Transverse colon (tissue), 4 donors: Measurements from ENCODE around the gene BPIFB3. TPM values are rescaled to one million over a fixed set of nuclear protein-coding genes. Genes with fewer than 3 reads are reported as not detected.
"Not testable (repeated sequence)": the region's sequence is repeated elsewhere in the genome, so short reads cannot be mapped to it uniquely, and the experiment has no call there.

ENCODE experiments used
- DNase-seq: peaks from one replicate; pipeline ENCODE4 v3.0.0-alpha.2; 2019
- H3K27ac ChIP-seq, 4 donors: fragments of 200-600 bp; sonication (generic); 2 replicates each; pipeline ENCODE4 v1.5.1; 2016 to 2018; ENCODE audit warnings: inconsistent platforms in 4 of 4
- H3K27me3 ChIP-seq: fragments of 200-600 bp; sonication (generic); 2 replicates; pipeline ENCODE4 v1.5.1; 2017; ENCODE audit warnings: inconsistent platforms
- H3K36me3 ChIP-seq, 4 donors: fragments of 200-600 bp; sonication (generic); 2 replicates each; pipeline ENCODE4 v1.5.1; 2017 to 2019; ENCODE audit warnings: inconsistent platforms in 4 of 4
- H3K4me1 ChIP-seq, 4 donors: fragments of 200-600 bp; sonication (generic); 2 replicates each; pipeline ENCODE4 v1.5.1; 2017 to 2020; ENCODE audit warnings: inconsistent platforms in 4 of 4
- H3K4me3 ChIP-seq, 4 donors: fragments of 200-600 bp; sonication (generic); 1 replicate in 1 of 4; 2 replicates in 3 of 4; pipeline versions ENCODE4 v1.5.1 to v1.6.1; 2017 to 2019; ENCODE audit warnings: inconsistent platforms in 4 of 4
- H3K9me3 ChIP-seq, 2 donors: fragments of 200-600 bp; sonication (generic); 2 replicates each; pipeline ENCODE4 v1.5.1; 2017 to 2019; ENCODE audit warnings: inconsistent platforms in 2 of 2
- EP300 ChIP-seq: sonication (generic); formaldehyde crosslinking; IDR thresholded peaks from one replicate; pipeline ENCODE4 v1.6.1; 2017; ENCODE audit warnings: antibody characterized with exemption, low read depth
- POLR2A ChIP-seq: fragments of 450-650 bp; IDR thresholded peaks from one replicate; pipeline ENCODE4 v1.6.1; 2016; ENCODE audit warnings: antibody characterized with exemption, mild to moderate bottlenecking, moderate library complexity
- POLR2AphosphoS5 ChIP-seq, 3 donors: sonication (generic); formaldehyde crosslinking; IDR thresholded peaks; one replicate each; pipeline ENCODE4 v1.6.1; 2016; ENCODE audit warnings: antibody characterized with exemption in 3 of 3
- WGBS, 2 donors: methylation state at CpG; one replicate each; pipeline ENCODE4 v1.1.5; 2018; ENCODE audit warnings: low coverage in 1 of 2; 5-methylcytosine and 5-hydroxymethylcytosine counted together
- in situ Hi-C, 4 donors: fragments of 200-750 bp; cut with MboI; loops; one replicate each; pipeline versions ENCODE4 v1.15.0 to v1.15.1; 2017; ENCODE audit warnings: low sequenced_read_pairs in 3 of 4, low pct_ligation_motif_present in 1 of 4, low pct_unique_long_range_greater_than_20kb in 1 of 4
- intact Hi-C: fragments of 100-400 bp; cut with DNase I; formaldehyde crosslinking; loops from one replicate; pipeline ENCODE4 v1.15.1; 2023; ENCODE audit warnings: low total_unique reads
- total RNA-seq, 4 donors: library from RNA; depleted of rRNA; stranded (reverse); fragments of >200 nt; gene quantifications; one replicate each; pipeline ENCODE4 v1.1.0, GENCODE V29; 2016
- TF ChIP-seq, protein P1 (sequence below), 5 experiments: fragments of 200-600 bp in 3 of 5; fragments of 450-650 bp in 2 of 5; sonication (generic) in 3 of 5; IDR thresholded peaks; 1 replicate in 2 of 5; 2 replicates in 3 of 5; pipeline ENCODE4 v1.5.1; 2016 to 2017; ENCODE audit warnings: antibody characterized with exemption in 5 of 5, inconsistent platforms in 3 of 5, mild to moderate bottlenecking in 2 of 5, moderate library complexity in 1 of 5

Gene BPIFB3
- total RNA-seq, 4 donors from 2014 or later, result not detected

DNA sequence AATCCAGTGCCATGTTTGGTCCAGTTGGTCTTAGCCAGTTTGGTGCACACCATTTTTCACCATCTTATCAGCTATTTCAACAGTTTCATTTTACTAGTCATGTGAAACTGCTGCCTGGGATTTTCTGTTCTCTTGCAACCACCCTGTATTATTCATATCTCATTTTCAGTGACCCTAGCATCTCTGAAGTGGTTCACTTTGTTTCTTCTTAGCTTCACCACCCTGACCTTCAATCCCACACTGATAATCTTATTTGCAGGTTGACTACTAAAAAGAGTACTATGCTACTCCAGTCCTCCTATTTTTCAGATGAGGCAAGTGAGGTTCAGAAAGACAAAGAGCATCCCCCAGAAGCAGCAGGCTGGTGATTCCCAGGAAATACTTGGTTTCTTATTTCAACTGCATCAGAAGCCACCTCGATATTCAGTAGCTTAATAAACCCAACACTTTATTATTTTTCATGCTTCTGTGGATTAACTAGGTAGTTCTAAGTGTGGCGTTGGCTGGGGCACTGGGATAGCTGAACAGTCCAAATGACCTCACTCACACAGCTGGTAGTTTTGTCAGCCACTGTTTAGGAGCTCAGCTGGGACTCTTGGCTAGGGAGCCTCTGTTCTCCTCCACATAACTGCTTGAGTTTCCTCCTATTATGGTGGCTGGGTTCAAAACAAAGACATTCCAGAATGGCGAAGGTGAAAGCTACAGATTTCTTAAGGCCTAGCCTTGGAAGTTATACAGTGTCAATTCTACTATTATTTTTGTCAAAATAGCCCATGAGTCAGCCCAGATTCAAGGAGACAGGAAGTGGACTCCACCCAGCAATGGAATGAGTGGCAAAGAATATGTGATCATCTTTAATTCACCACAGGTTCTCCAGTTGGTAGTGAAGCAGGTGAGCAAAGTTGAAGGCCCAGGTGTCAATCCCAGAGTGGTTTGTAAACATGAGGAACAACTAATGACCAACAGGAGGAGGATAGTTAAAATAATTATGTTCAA is 66.3 kb downstream of the BPIFB3 start:
- TF ChIP-seq POLR2AphosphoS5 (IDR thresholded peaks at IDR 0.05), result no peak
- TF ChIP-seq POLR2A, result no peak
- TF ChIP-seq, protein P1, sequence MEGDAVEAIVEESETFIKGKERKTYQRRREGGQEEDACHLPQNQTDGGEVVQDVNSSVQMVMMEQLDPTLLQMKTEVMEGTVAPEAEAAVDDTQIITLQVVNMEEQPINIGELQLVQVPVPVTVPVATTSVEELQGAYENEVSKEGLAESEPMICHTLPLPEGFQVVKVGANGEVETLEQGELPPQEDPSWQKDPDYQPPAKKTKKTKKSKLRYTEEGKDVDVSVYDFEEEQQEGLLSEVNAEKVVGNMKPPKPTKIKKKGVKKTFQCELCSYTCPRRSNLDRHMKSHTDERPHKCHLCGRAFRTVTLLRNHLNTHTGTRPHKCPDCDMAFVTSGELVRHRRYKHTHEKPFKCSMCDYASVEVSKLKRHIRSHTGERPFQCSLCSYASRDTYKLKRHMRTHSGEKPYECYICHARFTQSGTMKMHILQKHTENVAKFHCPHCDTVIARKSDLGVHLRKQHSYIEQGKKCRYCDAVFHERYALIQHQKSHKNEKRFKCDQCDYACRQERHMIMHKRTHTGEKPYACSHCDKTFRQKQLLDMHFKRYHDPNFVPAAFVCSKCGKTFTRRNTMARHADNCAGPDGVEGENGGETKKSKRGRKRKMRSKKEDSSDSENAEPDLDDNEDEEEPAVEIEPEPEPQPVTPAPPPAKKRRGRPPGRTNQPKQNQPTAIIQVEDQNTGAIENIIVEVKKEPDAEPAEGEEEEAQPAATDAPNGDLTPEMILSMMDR (IDR thresholded peaks at IDR 0.05), result no peak
- TF ChIP-seq EP300, result no peak
- DNase-seq, result no peak
- 50 to 76% methylated on average over 1 to 3 of the region's 3 CpGs for WGBS, 2 donors
- no peak overlapping the region for H3K27ac ChIP-seq
- in situ Hi-C loops, result no loop called here
- intact Hi-C loops, result no loop called here
- no peaks in the 10 kb centered on the region for H3K4me1 ChIP-seq
- H3K36me3 ChIP-seq, result no peaks in the 10 kb centered on the region
- H3K27me3 ChIP-seq, result no peaks in the 10 kb centered on the region
- no peak overlapping the region for H3K4me3 ChIP-seq
- H3K9me3 ChIP-seq, result no peaks in the 10 kb centered on the region

GRCh38 chr20:33120934-33121333 is 67.2 kb downstream of the BPIFB3 start:
- H3K36me3 ChIP-seq, result no peaks in the 10 kb centered on the region
- no peaks in the 10 kb centered on the region for H3K9me3 ChIP-seq
- in situ Hi-C loops, result no loop called here
- H3K4me1 ChIP-seq, result no peaks in the 10 kb centered on the region
- intact Hi-C loops, result no loop called here
- no peak for DNase-seq
- no peak overlapping the region for H3K4me3 ChIP-seq
- TF ChIP-seq EP300 (no peak), POLR2AphosphoS5 (IDR thresholded peaks at IDR 0.05) (no peak), POLR2A (no peak)
- TF ChIP-seq, protein P1 (IDR thresholded peaks at IDR 0.05), result no peak
- WGBS, 2 donors, result 71 to 95% methylated on average over 1 to 3 of the region's 3 CpGs
- no peaks in the 10 kb centered on the region for H3K27me3 ChIP-seq
- H3K27ac ChIP-seq, result no peak overlapping the region

DNA sequence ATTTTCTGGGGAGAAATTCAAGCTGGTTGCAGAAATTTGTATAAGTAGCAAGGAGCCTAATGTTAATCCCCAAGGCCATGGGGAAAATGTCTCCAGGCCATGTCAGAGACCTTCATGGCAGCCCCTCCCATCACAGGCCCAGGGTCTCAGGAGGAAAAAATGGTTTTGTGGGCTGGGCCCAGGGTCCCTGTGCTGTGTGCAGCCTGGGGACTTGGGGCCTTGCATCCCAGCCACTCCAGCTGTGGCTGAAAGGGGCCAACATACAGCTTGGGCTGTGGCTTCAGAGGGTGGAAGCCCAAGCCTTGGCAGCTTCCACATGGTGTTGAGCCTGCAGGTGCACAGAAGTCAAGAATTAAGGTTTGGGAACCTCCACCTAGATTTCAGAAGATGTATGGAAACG is 68.6 kb downstream of the BPIFB3 start:
- H3K36me3 ChIP-seq, intact Hi-C loops, H3K9me3 ChIP-seq, H3K27ac ChIP-seq, DNase-seq, in situ Hi-C loops, H3K4me3 ChIP-seq, H3K27me3 ChIP-seq, H3K4me1 ChIP-seq: not testable (repeated sequence)
- 33% methylated on average over 1 of the region's 1 CpG; no CpG with 5 or more reads in 1 of the 2 donors for WGBS, 2 donors

Other genes starting within 250 kb of the BPIFB3 start
- gene MAPRE1, start 233.9 kb upstream of the BPIFB3 start, total RNA-seq, result 10 to 100 TPM; 30.3 to 66.8 (median 60.5) TPM
- gene EFCAB8, start 195.0 kb upstream of the BPIFB3 start, total RNA-seq, result under 1 TPM in 1 of 4 donors, not detected in 3; 0.14 TPM
- gene SUN5, start 49.5 kb upstream of the BPIFB3 start, total RNA-seq, result not detected
- not detected for gene BPIFB2, start 46.2 kb upstream of the BPIFB3 start, total RNA-seq
- not detected for gene BPIFB6, start 22.3 kb upstream of the BPIFB3 start, total RNA-seq
- gene BPIFB4, start 25.7 kb downstream of the BPIFB3 start, total RNA-seq, result not detected
- gene BPIFA2, start 114.3 kb downstream of the BPIFB3 start, total RNA-seq, result not detected
- not detected for gene BPIFA3, start 163.4 kb downstream of the BPIFB3 start, total RNA-seq
- not detected for gene BPIFA1, start 182.1 kb downstream of the BPIFB3 start, total RNA-seq
- gene BPIFB1, start 229.3 kb downstream of the BPIFB3 start, total RNA-seq, result not detected